ENCODE measurements around the gene MAP4K4. TPM values are rescaled to one million over a fixed set of nuclear protein-coding genes. Genes with fewer than 3 reads are reported as not detected.

The MAP4K4 gene
- total RNA-seq, 2 experiments from 2014 or later, result 67.2 to 181 TPM

GRCh38 chr2:101692041-101692440, 5.5 kb upstream of the MAP4K4 start:
- H3K36me3 ChIP-seq (ENCODE audit: insufficient read depth, low read length), result no peaks in the 10 kb centered on the region
- no peaks in the 10 kb centered on the region for H3K79me2 ChIP-seq (ENCODE audit: insufficient read depth, low read depth, low read length)
- ChIA-PET CTCF (ENCODE audit: unreplicated experiment) (no interaction called here), POLR2A (interaction anchor here (0.6 kb wide), 2 partner anchors 55 to 358 kb away, joined by 3 to 5 read pairs; no protein-coding TSS in a partner anchor)
- H3K4me2 ChIP-seq (ENCODE audit: low read length), result no peak overlapping the region
- no peaks in the 10 kb centered on the region for H3K9me3 ChIP-seq (ENCODE audit: low read length)
- intact Hi-C loops (cut with micrococcal nuclease; ENCODE audit: unreplicated experiment), result no loop called here
- peaks cover 7% of the 10 kb centered on the region for H3K4me1 ChIP-seq (ENCODE audit: insufficient read depth, low read length, poor library complexity, severe bottlenecking)
- DNase-seq (ENCODE audit: low spot score), result no peak
- H3K27ac ChIP-seq (ENCODE audit: low read depth, low read length, poor library complexity, severe bottlenecking), result no peak overlapping the region
- no peak overlapping the region for H3K4me3 ChIP-seq (ENCODE audit: low read depth, low read length, poor library complexity, severe bottlenecking)
- no peaks in the 10 kb centered on the region for H4K20me1 ChIP-seq (ENCODE audit: insufficient read depth, low read length)
- H2AFZ ChIP-seq (ENCODE audit: low read length), result no peak overlapping the region
- TF ChIP-seq EZH2phosphoT487 (IDR thresholded peaks at IDR 0.05; ENCODE audit: borderline replicate concordance, low read depth, low read length) (no peak), CTCF (conservative IDR thresholded peaks at IDR 0.05; ENCODE audit: low read length) (no peak)
- no peaks in the 10 kb centered on the region for H3K9me2 ChIP-seq (ENCODE audit: insufficient read depth, low read length)
- no TSS peak for BruUV-seq (replicated peaks)

- Histone ChIP-seq H3K36me3 (ENCODE audit: insufficient read depth, low read length) (no peaks in the 10 kb centered on the region), H3K9me2 (ENCODE audit: insufficient read depth, low read length) (no peaks in the 10 kb centered on the region), H4K20me1 (ENCODE audit: insufficient read depth, low read length) (no peaks in the 10 kb centered on the region), H3K27ac (ENCODE audit: low read depth, low read length, poor library complexity, severe bottlenecking) (no peak overlapping the region), H3K4me1 (ENCODE audit: insufficient read depth, low read length, poor library complexity, severe bottlenecking) (peaks cover 7% of the 10 kb centered on the region), H3K9me3 (ENCODE audit: low read length) (no peaks in the 10 kb centered on the region), H3K79me2 (ENCODE audit: insufficient read depth, low read depth, low read length) (no peaks in the 10 kb centered on the region), H3K4me2 (ENCODE audit: low read length) (no peak overlapping the region), H2AFZ (ENCODE audit: low read length) (no peak overlapping the region), H3K4me3 (ENCODE audit: low read depth, low read length, poor library complexity, severe bottlenecking) (no peak overlapping the region)
- ChIA-PET POLR2A (interaction anchor here (0.6 kb wide), 1 partner anchor 55 kb away, joined by 3 read pairs; no protein-coding TSS in a partner anchor), CTCF (ENCODE audit: unreplicated experiment) (no interaction called here)
- TF ChIP-seq CTCF (conservative IDR thresholded peaks at IDR 0.05; ENCODE audit: low read length), result no peak
- TF ChIP-seq EZH2phosphoT487 (IDR thresholded peaks at IDR 0.05; ENCODE audit: borderline replicate concordance, low read depth, low read length), result no peak
- DNase-seq (ENCODE audit: low spot score), result no peak
- no TSS peak for BruUV-seq (replicated peaks)
- intact Hi-C loops (cut with micrococcal nuclease; ENCODE audit: unreplicated experiment), result no loop called here
Observed at GRCh38 chr2:101692766-101693165, 4.7 kb upstream of the MAP4K4 start.

GRCh38 chr2:101693991-101694588, 3.4 kb upstream of the MAP4K4 start:
- intact Hi-C loops (cut with micrococcal nuclease; ENCODE audit: unreplicated experiment), result no loop called here
- BruUV-seq (replicated peaks), result no TSS peak
- no peak for DNase-seq (ENCODE audit: low spot score)
- Histone ChIP-seq H3K27ac (ENCODE audit: low read depth, low read length, poor library complexity, severe bottlenecking) (no peak overlapping the region), H2AFZ (ENCODE audit: low read length) (no peak overlapping the region), H4K20me1 (ENCODE audit: insufficient read depth, low read length) (peaks cover 6% of the 10 kb centered on the region; the same call in 1 of the 2 replicates), H3K4me2 (ENCODE audit: low read length) (no peak overlapping the region), H3K4me3 (ENCODE audit: low read depth, low read length, poor library complexity, severe bottlenecking) (no peak overlapping the region), H3K9me3 (ENCODE audit: low read length) (no peaks in the 10 kb centered on the region), H3K4me1 (ENCODE audit: insufficient read depth, low read length, poor library complexity, severe bottlenecking) (peaks cover 7% of the 10 kb centered on the region), H3K36me3 (ENCODE audit: insufficient read depth, low read length) (no peaks in the 10 kb centered on the region), H3K9me2 (ENCODE audit: insufficient read depth, low read length) (no peaks in the 10 kb centered on the region), H3K79me2 (ENCODE audit: insufficient read depth, low read depth, low read length) (peaks cover 10% of the 10 kb centered on the region)
- CTCF ChIA-PET (ENCODE audit: unreplicated experiment), result no interaction called here
- POLR2A ChIA-PET, result interaction anchor here (0.9 to 1.0 kb wide), 2 partner anchors 16 to 131 kb away, joined by 3 read pairs; no protein-coding TSS in a partner anchor
- TF ChIP-seq EZH2phosphoT487 (IDR thresholded peaks at IDR 0.05; ENCODE audit: borderline replicate concordance, low read depth, low read length), result no peak
- no peak for TF ChIP-seq CTCF (conservative IDR thresholded peaks at IDR 0.05; ENCODE audit: low read length)
